T-cell (primary cell): Measurements from ENCODE around the gene DDN. TPM values are rescaled to one million over a fixed set of nuclear protein-coding genes. Genes with fewer than 3 reads are reported as not detected.

Source experiments
- ATAC-seq, 4 experiments: fragments of 200-7000 bp in 3 of 4; fragments of 150-1000 bp in 1 of 4; cut with Tn5 transposase; replicated peaks in 1 of 4; 1 replicate in 3 of 4; 2 replicates in 1 of 4; pipeline ENCODE4 v1.10.0; 2021; ENCODE audit warnings: moderate library complexity in 3 of 4, mild to moderate bottlenecking in 2 of 4, moderate number of reproducible peaks in 1 of 4
- CTCF ChIA-PET, 2 donors: fragments of 300-600 bp; sonication (Branson Sonifier 250); formaldehyde crosslinking; loops; one replicate each; lab custom pipeline; 2022; ENCODE audit warnings: antibody characterized with exemption in 2 of 2; lab: Charles Lee
- POLR2A ChIA-PET, 2 donors: fragments of 300-600 bp; sonication (Branson Sonifier 250); formaldehyde crosslinking; loops; one replicate each; lab custom pipeline; 2022; ENCODE audit warnings: antibody characterized with exemption in 2 of 2; lab: Charles Lee
- DNase-seq, 35 experiments: peaks; one replicate each; pipeline versions ENCODE4 v3.0.0 to v3.0.0-alpha.2; 2013 to 2023
- H3K27ac ChIP-seq: one replicate; pipeline ENCODE4 v1.5.1; 2013; ENCODE audit warnings: low read length
- H3K27me3 ChIP-seq, 2 experiments: replicated peaks in 1 of 2; 1 replicate in 1 of 2; 2 replicates in 1 of 2; pipeline versions ENCODE4 v1.6.1 to v1.7.0; 2013; ENCODE audit warnings: low read length in 1 of 2, mixed read lengths in 1 of 2; ENCODE audit not compliant: control insufficient read depth in 2 of 2, insufficient read depth in 2 of 2; ENCODE audit errors: extremely low read depth in 1 of 2
- H3K36me3 ChIP-seq, 2 donors: 1 replicate in 1 of 2; 2 replicates in 1 of 2; pipeline versions ENCODE4 v1.6.1 to v1.7.0; 2013; ENCODE audit warnings: low read length in 1 of 2; ENCODE audit not compliant: control insufficient read depth in 2 of 2, insufficient read depth in 1 of 2; ENCODE audit errors: extremely low read depth in 1 of 2
- H3K4me1 ChIP-seq, 2 experiments: 1 replicate in 1 of 2; 2 replicates in 1 of 2; pipeline versions ENCODE4 v1.6.1 to v1.7.0; 2013; ENCODE audit warnings: low read length in 2 of 2, mixed read lengths in 1 of 2; ENCODE audit not compliant: insufficient read depth in 2 of 2, control insufficient read depth in 1 of 2; ENCODE audit errors: extremely low read depth in 1 of 2
- H3K4me3 ChIP-seq, 2 donors: 1 replicate in 1 of 2; 2 replicates in 1 of 2; pipeline versions ENCODE4 v1.5.1 to v1.7.0; 2013; ENCODE audit warnings: mild to moderate bottlenecking in 2 of 2, low read length in 1 of 2, moderate library complexity in 1 of 2; ENCODE audit not compliant: control insufficient read depth in 1 of 2; ENCODE audit errors: extremely low read depth in 1 of 2
- H3K9me3 ChIP-seq: 2 replicates; pipeline ENCODE4 v1.7.0; 2013
- H3K27ac Mint-ChIP-seq, 2 donors: one replicate each; pipeline ENCODE4 v1.8.0; 2020 to 2021; ENCODE audit warnings: mild to moderate bottlenecking in 2 of 2, mixed read lengths in 2 of 2
- H3K27me3 Mint-ChIP-seq, 2 donors: one replicate each; pipeline ENCODE4 v1.8.0; 2021 to 2022; ENCODE audit warnings: mixed read lengths in 2 of 2
- H3K36me3 Mint-ChIP-seq: one replicate; pipeline ENCODE4 v1.8.0; 2021; ENCODE audit warnings: mixed read lengths
- H3K4me1 Mint-ChIP-seq, 3 donors: one replicate each; pipeline ENCODE4 v1.8.0; 2020 to 2022; ENCODE audit warnings: mixed read lengths in 3 of 3, mild to moderate bottlenecking in 1 of 3
- H3K4me3 Mint-ChIP-seq, 3 donors: one replicate each; pipeline ENCODE4 v1.8.0; 2020 to 2022; ENCODE audit warnings: mild to moderate bottlenecking in 3 of 3, mixed read lengths in 3 of 3, moderate library complexity in 3 of 3
- H3K9me3 Mint-ChIP-seq, 3 donors: one replicate each; pipeline ENCODE4 v1.8.0; 2020 to 2022; ENCODE audit warnings: mixed read lengths in 3 of 3
- WGBS: methylation state at CpG from one replicate; pipeline ENCODE4 v1.1.5; 2013; ENCODE audit warnings: missing lambda C conversion rate; ENCODE audit not compliant: insufficient coverage; 5-methylcytosine and 5-hydroxymethylcytosine counted together
- total RNA-seq, 35 experiments: library from RNA in 6 of 35; stranded (reverse) in 6 of 35; fragments of 120-200 nt in 1 of 35; gene quantifications; one replicate each; pipeline versions ENCODE4 v1.2.1 to v1.2.4 and lab custom pipeline; 2013 to 2026

DDN gene
- total RNA-seq, 5 donors from 2014 or later (not counting 1 experiment from before 2014, with no cell fraction given), result 0.09 to 1.3 (median 0.15) TPM

- H3K27me3 ChIP-seq, result no peaks in the 10 kb centered on the region
- 92% methylated on average over 3 of the region's 3 CpGs for WGBS
- no peak overlapping the region for H3K27ac Mint-ChIP-seq
- no peaks in the 10 kb centered on the region for H3K9me3 Mint-ChIP-seq
- no peak overlapping the region for H3K27ac ChIP-seq
- H3K4me3 Mint-ChIP-seq, result no peak overlapping the region
- POLR2A ChIA-PET, result no interaction called here
- CTCF ChIA-PET, result interaction anchor here in 1 of 2 donors (0.6 kb wide), 1 partner anchor 75 kb away, joined by 4 read pairs; the partner anchor contains the start of gene ARF3
- DNase-seq (no peak), ATAC-seq (no peak)
- no peaks in the 10 kb centered on the region for H3K27me3 Mint-ChIP-seq
- H3K4me1 ChIP-seq, result peaks cover 0 to 4% of the 10 kb centered on the region in 2 experiments
- no peak overlapping the region for H3K4me3 ChIP-seq
- H3K36me3 ChIP-seq, result peaks cover 16 to 74% of the 10 kb centered on the region in 2 donors
- H3K9me3 ChIP-seq, result no peaks in the 10 kb centered on the region
- peaks cover 0 to 6% (median 0%) of the 10 kb centered on the region in 3 donors for H3K4me1 Mint-ChIP-seq
- peaks cover 33% of the 10 kb centered on the region for H3K36me3 Mint-ChIP-seq
Observed at GRCh38 chr12:49032679-49033447, 33.7 kb upstream of the DDN start.

DNA sequence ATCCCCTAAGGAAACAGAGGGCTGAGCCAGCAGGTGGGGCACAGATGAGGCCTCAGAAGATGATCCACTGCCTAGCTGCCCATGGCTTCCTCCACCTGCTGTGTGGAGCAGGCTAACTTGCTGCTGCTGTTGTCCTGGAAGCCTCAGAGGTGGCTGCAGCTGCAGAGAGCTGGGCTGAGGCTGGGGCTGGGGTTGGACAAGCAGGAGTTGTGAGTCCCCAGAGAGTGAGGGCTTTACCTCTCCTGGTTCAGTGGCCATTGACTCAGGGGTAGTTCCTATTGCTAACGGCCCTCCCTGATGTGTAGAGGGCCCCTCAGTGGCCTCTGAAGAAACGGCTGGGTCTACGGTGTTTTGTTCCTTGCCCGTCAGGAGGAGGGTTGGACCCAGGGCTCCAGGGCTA lies 33.1 kb upstream of the DDN start:
- peaks cover 38% of the 10 kb centered on the region for H3K36me3 Mint-ChIP-seq
- H3K9me3 Mint-ChIP-seq, result no peaks in the 10 kb centered on the region
- peaks cover 0 to 4% of the 10 kb centered on the region in 2 experiments for H3K4me1 ChIP-seq
- DNase-seq (no peak), ATAC-seq (no peak)
- peaks cover 0 to 6% (median 0%) of the 10 kb centered on the region in 3 donors for H3K4me1 Mint-ChIP-seq
- CTCF ChIA-PET, result no interaction called here
- POLR2A ChIA-PET, result no interaction called here
- no peaks in the 10 kb centered on the region for H3K9me3 ChIP-seq
- no peak overlapping the region for H3K27ac ChIP-seq
- H3K4me3 Mint-ChIP-seq, result no peak overlapping the region
- 93% methylated on average over 4 of the region's 4 CpGs for WGBS
- H3K27me3 ChIP-seq, result no peaks in the 10 kb centered on the region
- no peaks in the 10 kb centered on the region for H3K27me3 Mint-ChIP-seq
- H3K27ac Mint-ChIP-seq, result no peak overlapping the region
- H3K36me3 ChIP-seq, result peaks cover 12 to 74% of the 10 kb centered on the region in 2 donors
- H3K4me3 ChIP-seq, result no peak overlapping the region

DNA sequence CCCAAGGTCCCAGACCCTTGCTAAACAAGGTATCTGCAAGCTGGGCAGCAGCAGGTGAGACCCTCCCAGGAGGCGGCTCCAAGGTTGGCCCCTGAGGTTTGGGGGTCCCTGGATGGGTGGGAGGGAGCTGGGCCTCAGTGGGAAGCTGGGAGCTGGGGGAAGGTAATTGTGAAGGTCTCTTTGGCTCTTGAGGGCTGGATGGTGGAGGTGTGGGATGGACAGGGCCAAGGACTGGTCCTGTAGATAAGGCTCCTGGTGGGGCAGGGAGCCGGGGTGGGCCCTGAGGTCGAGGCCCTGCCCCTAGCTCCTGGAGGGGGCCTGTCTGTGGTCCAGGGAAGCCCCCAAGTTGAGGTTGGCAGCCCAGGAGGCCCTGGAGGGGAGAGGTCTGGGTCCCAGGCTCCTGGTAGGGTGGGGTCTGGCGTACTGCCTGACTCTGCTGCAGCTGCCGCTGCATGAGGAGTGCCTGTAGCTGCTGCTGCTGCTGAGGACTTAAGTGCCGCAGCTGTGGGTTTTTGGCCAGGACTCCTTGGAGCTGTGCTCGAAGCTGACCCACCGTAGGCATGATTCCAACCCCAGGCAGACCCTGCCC lies 32.5 kb upstream of the DDN start:
- Mint-ChIP-seq H3K27me3 (no peaks in the 10 kb centered on the region), H3K9me3 (no peaks in the 10 kb centered on the region), H3K36me3 (peaks cover 36% of the 10 kb centered on the region), H3K4me3 (no peak overlapping the region), H3K4me1 (peaks cover 0 to 2% (median 0%) of the 10 kb centered on the region in 3 donors), H3K27ac (no peak overlapping the region)
- no peaks in the 10 kb centered on the region for H3K9me3 ChIP-seq
- ATAC-seq (peak in 1 of 4 experiments; percentile 4), DNase-seq (no peak)
- peaks cover 0 to 4% of the 10 kb centered on the region in 2 experiments for H3K4me1 ChIP-seq
- ChIA-PET CTCF (no interaction called here), POLR2A (no interaction called here)
- H3K27ac ChIP-seq, result no peak overlapping the region
- 94% methylated on average over 8 of the region's 8 CpGs for WGBS
- H3K36me3 ChIP-seq, result peaks cover 11 to 73% of the 10 kb centered on the region in 2 donors
- no peak overlapping the region for H3K4me3 ChIP-seq
- no peaks in the 10 kb centered on the region for H3K27me3 ChIP-seq

DNA sequence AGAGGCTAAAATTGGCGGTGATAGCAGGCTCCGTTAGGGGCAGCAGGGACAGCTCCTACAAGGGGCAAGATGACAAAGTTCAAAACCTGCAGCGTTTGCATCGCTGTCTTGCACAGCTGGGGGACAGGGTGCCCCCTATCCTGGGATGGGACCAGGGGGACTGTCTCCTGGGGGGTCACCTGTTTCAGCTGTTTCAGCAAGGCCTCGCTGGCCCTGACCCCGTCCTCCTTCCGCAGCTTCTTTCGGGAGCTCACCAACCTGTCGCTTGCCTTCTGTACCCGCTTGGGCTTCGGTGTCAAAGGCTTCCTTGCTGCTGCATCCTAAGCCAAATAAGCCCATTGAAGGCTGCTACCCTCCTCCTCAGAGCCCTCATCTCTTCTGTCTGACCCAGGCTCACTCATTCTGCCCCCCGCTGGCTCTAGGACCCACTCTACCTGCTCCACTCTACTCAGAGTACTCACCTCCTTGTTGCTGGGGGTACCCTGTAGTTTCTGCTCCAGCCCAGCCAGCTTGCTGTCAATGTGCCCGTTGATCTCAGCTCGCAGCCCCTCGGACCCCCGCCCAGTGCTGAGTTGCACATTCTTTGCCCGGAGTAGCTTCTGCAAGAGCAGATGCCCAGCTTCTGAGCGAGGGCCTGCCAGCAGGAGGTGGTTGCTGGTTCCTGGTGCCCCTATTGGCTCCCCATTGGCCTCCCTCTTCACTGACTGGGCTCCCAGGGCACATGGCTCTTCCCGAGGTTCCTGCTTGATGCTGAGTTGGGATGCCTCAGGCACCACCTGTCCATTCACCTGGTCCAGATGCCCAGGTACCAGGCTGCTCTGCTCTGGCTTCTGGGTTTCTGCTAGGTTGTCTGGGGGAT lies 31.8 kb upstream of the DDN start:
- Histone ChIP-seq H3K36me3 (peaks cover 13 to 77% of the 10 kb centered on the region in 2 donors), H3K27ac (no peak overlapping the region), H3K4me3 (no peak overlapping the region), H3K27me3 (no peaks in the 10 kb centered on the region), H3K4me1 (peaks cover 0 to 4% of the 10 kb centered on the region in 2 experiments), H3K9me3 (no peaks in the 10 kb centered on the region)
- ATAC-seq, result no peak
- ChIA-PET POLR2A (no interaction called here), CTCF (no interaction called here)
- no peak for DNase-seq
- Mint-ChIP-seq H3K27ac (peak overlapping the region in 1 of 2 donors; percentile 22), H3K4me3 (no peak overlapping the region), H3K4me1 (no peaks in the 10 kb centered on the region), H3K9me3 (no peaks in the 10 kb centered on the region), H3K27me3 (no peaks in the 10 kb centered on the region), H3K36me3 (peaks cover 38% of the 10 kb centered on the region)
- WGBS, result 94% methylated on average over 19 of the region's 19 CpGs

GRCh38 chr12:49030119-49030518 lies 30.9 kb upstream of the DDN start:
- no peaks in the 10 kb centered on the region for H3K9me3 Mint-ChIP-seq
- H3K36me3 Mint-ChIP-seq, result peaks cover 40% of the 10 kb centered on the region
- Histone ChIP-seq H3K36me3 (peaks cover 18 to 84% of the 10 kb centered on the region in 2 donors), H3K4me3 (no peak overlapping the region), H3K27ac (no peak overlapping the region), H3K27me3 (no peaks in the 10 kb centered on the region), H3K9me3 (no peaks in the 10 kb centered on the region), H3K4me1 (peaks cover 0 to 4% of the 10 kb centered on the region in 2 experiments)
- no peaks in the 10 kb centered on the region for H3K27me3 Mint-ChIP-seq
- no peak overlapping the region for H3K4me3 Mint-ChIP-seq
- ChIA-PET CTCF (interaction anchor here (0.5 to 0.8 kb wide), 4 partner anchors 25 to 329 kb away, joined by 3 to 5 read pairs (median 4); no protein-coding TSS in a partner anchor), POLR2A (no interaction called here)
- H3K4me1 Mint-ChIP-seq, result no peaks in the 10 kb centered on the region
- DNase-seq (no peak), ATAC-seq (no peak)
- peak overlapping the region; percentile 22 to 52 for H3K27ac Mint-ChIP-seq
- no CpG with 5 or more reads among the region's 8 CpGs for WGBS
